Left ventricle myocardium inferior (tissue), 1 donor: ENCODE measurements around the gene MYLK2. TPM values are rescaled to one million over a fixed set of nuclear protein-coding genes. Genes with fewer than 3 reads are reported as not detected.
"Not testable (repeated sequence)": the region's sequence is repeated elsewhere in the genome, so short reads cannot be mapped to it uniquely, and the experiment has no call there.

Experiments
- DNase-seq: peaks from one replicate; pipeline ENCODE4 v3.0.0-alpha.2; 2020
- H3K27ac ChIP-seq: fragments of 200-600 bp; replicated peaks from 2 replicates; pipeline ENCODE4 v1.8.0; 2021
- H3K27me3 ChIP-seq: fragments of 200-600 bp; 2 replicates; pipeline ENCODE4 v1.8.0; 2021; ENCODE audit warnings: low read depth
- H3K36me3 ChIP-seq: fragments of 200-600 bp; 2 replicates; pipeline ENCODE4 v1.8.0; 2021
- H3K4me1 ChIP-seq: fragments of 200-600 bp; 2 replicates; pipeline ENCODE4 v1.8.0; 2021
- H3K4me3 ChIP-seq: fragments of 200-600 bp; 2 replicates; pipeline ENCODE4 v1.8.0; 2021; ENCODE audit warnings: mild to moderate bottlenecking, moderate library complexity
- H3K9me3 ChIP-seq: fragments of 200-600 bp; replicated peaks from 2 replicates; pipeline ENCODE4 v1.8.0; 2021
- intact Hi-C: fragments of 100-400 bp; cut with micrococcal nuclease; formaldehyde crosslinking; loops from one replicate; pipeline ENCODE4 v1.11.0; 2022
- total RNA-seq: library from RNA; stranded (reverse); fragmentation: NEBNext Ultra II Directional; extraction: Animal tissue kit (Norgen Biotek cat#: 25700); gene quantifications from one replicate; pipeline ENCODE4 v1.2.1, GENCODE V29; 2021
- TF ChIP-seq, protein P1 (sequence below): fragments of 200-600 bp; IDR thresholded peaks from 2 replicates; pipeline ENCODE4 v1.8.0; 2021; ENCODE audit warnings: antibody characterized with exemption, mild to moderate bottlenecking, borderline replicate concordance
- donor health status: DM: no; HTN: yes; CAD: no; lungs with severe emphysema.

MYLK2 gene
- total RNA-seq, 1 donor from 2014 or later: 0.25 TPM

DNA sequence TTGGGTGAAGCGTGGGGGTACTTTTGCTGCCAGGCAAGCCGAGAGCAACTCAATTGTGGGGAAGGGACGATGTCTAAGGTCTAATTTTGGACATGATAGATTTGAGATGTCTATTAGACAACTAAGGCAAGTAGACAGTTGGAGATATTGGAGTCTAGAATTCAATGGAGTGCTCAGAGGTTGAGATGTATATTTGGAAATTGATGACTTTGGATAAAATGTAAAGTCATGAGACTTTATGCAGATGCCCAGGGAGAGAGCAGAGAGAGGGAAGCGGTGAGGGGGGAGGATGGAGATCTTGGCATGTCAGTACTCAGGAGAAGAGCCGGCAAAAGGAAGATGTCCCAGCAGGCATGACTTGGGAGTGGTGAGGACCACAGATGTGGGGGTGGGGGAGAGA, 6.9 kb downstream of the MYLK2 start:
- Histone ChIP-seq H3K27me3 (no peaks in the 10 kb centered on the region), H3K4me3 (no peak overlapping the region), H3K27ac (no peak overlapping the region), H3K4me1 (peaks cover 14% of the 10 kb centered on the region), H3K9me3 (no peaks in the 10 kb centered on the region), H3K36me3 (no peaks in the 10 kb centered on the region)
- DNase-seq: no peak
- TF ChIP-seq, protein P1, sequence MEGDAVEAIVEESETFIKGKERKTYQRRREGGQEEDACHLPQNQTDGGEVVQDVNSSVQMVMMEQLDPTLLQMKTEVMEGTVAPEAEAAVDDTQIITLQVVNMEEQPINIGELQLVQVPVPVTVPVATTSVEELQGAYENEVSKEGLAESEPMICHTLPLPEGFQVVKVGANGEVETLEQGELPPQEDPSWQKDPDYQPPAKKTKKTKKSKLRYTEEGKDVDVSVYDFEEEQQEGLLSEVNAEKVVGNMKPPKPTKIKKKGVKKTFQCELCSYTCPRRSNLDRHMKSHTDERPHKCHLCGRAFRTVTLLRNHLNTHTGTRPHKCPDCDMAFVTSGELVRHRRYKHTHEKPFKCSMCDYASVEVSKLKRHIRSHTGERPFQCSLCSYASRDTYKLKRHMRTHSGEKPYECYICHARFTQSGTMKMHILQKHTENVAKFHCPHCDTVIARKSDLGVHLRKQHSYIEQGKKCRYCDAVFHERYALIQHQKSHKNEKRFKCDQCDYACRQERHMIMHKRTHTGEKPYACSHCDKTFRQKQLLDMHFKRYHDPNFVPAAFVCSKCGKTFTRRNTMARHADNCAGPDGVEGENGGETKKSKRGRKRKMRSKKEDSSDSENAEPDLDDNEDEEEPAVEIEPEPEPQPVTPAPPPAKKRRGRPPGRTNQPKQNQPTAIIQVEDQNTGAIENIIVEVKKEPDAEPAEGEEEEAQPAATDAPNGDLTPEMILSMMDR: no peak
- intact Hi-C loops: no loop called here

DNA sequence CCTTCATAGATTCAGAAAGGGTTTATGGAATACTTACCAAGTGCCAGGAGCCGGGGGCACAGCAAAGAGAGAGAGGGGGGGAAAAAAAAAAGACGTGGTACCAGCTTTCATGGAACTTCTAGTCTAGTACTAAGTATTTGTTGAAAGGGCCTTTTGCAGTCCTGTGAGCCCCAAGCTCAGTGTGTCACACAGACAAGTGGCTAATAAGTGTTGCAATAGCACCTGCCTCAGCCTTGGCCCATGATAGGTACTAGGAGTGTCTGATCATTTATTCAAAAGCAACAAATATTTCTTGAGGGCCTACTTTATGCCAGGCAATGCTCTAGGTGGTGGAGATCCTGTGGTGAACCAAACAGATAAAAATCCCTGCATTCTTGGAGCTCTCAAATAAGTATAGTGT, 7.9 kb downstream of the MYLK2 start:
- no peak for DNase-seq
- Histone ChIP-seq H3K4me1 (peaks cover 12% of the 10 kb centered on the region), H3K36me3 (no peaks in the 10 kb centered on the region), H3K27me3 (no peaks in the 10 kb centered on the region), H3K9me3 (no peaks in the 10 kb centered on the region), H3K4me3 (no peak overlapping the region), H3K27ac (no peak overlapping the region)
- intact Hi-C loops: no loop called here
- TF ChIP-seq, protein P1: no peak

DNA sequence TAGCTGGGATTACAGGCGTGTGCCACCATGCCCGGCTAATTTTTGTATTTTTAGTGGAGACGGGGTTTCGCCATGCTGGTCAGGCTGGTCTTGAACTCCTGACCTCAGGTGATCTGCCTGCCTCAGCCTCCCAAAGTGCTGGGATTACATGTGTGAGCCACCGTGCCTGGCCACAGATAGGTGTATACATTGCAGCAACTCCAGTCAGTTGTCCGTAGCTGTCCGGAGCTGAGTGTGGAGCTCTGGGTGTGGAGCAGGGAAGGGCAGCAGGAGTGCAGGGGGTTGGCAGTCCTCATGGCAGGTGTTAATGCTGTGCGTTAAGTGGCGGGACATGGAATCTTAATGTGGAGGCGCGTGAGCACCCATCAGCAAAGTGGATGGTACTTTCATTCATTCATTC, 8.9 kb downstream of the MYLK2 start:
- H3K36me3 ChIP-seq, DNase-seq, H3K27ac ChIP-seq, H3K4me1 ChIP-seq, H3K9me3 ChIP-seq, H3K4me3 ChIP-seq, H3K27me3 ChIP-seq, intact Hi-C loops: not testable (repeated sequence)

DNA sequence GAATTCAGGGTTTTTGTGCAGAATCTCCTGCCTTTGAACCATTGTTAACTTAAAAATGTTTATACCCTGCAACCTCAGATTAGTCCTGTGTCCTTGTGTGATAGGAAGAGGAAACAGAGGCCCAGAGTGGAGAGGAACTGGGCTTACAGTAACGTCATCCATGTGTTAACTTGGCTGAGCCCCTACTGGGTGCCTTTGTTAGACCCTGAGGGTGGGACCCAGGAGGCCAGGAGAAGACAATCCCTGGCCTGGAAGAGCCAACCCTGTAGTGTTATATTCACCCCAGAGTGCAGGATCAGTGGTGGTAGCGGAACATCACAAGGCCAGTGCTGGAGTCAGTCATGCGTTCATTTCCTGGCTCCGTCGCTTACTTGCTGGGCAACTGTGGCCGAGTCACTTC, 10.6 kb downstream of the MYLK2 start:
- Histone ChIP-seq H3K27me3 (no peaks in the 10 kb centered on the region), H3K4me3 (no peak overlapping the region), H3K27ac (no peak overlapping the region), H3K9me3 (no peaks in the 10 kb centered on the region), H3K4me1 (no peaks in the 10 kb centered on the region), H3K36me3 (no peaks in the 10 kb centered on the region)
- no peak for DNase-seq
- intact Hi-C loops: no loop called here
- TF ChIP-seq, protein P1: no peak

DNA sequence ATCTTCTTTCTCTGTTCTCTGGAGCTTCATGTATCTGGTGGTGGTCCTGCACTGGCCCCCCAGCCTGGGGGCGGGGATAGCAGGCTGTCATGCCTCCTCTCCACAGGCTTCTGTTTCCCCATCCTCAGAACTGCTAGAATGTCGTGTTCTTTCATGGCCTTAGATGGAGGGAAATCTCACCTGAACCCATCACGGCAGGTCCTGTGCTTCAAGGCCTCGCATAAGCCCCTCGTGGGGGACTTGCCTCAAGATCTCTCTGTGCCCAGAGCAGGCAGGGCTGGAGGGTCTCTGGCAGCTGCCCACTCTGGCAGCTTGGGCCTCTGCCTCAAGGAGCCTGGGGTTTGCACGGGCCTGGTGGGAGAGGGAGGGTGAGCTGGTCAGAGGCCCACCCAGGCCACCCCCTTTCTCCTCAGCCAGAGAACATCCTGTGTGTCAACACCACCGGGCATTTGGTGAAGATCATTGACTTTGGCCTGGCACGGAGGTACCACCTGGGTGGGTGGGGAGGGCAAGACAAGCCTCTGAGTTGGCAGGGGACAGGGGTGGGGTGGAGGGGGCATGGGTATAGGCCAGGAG, 11.3 kb downstream of the MYLK2 start:
- no peak overlapping the region for H3K4me3 ChIP-seq
- no peak for DNase-seq
- no peaks in the 10 kb centered on the region for H3K36me3 ChIP-seq
- no peak overlapping the region for H3K27ac ChIP-seq
- TF ChIP-seq, protein P1: no peak
- H3K27me3 ChIP-seq: no peaks in the 10 kb centered on the region
- H3K9me3 ChIP-seq: no peaks in the 10 kb centered on the region
- peaks cover 5% of the 10 kb centered on the region for H3K4me1 ChIP-seq
- intact Hi-C loops: no loop called here

DNA sequence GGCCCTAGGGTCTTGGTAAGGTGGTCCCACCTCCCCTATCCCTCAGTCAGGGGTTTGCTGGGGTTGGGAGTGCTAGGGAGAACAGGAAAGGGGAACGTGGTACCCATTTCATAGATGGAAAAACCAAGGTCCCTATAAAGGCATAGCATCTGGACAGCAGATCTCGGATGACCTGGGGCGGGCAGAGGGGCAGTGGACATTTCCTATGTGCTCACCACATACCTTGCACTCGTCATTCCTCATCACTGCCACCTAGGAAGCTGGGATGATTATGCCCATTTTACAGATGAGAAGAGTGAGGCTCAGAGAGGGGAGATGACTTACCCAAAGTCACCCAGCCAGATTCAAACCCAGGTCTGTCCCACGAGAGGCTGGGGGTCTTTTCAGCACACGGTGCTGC, 12.1 kb downstream of the MYLK2 start:
- H3K27me3 ChIP-seq: no peaks in the 10 kb centered on the region
- TF ChIP-seq, protein P1: no peak
- H3K4me1 ChIP-seq: peaks cover 12% of the 10 kb centered on the region
- no peak for DNase-seq
- no peak overlapping the region for H3K4me3 ChIP-seq
- no peaks in the 10 kb centered on the region for H3K9me3 ChIP-seq
- H3K36me3 ChIP-seq: no peaks in the 10 kb centered on the region
- intact Hi-C loops: no loop called here
- H3K27ac ChIP-seq: no peak overlapping the region
